Measurements from ENCODE around the gene CEP85.

The CEP85 gene, protein sequence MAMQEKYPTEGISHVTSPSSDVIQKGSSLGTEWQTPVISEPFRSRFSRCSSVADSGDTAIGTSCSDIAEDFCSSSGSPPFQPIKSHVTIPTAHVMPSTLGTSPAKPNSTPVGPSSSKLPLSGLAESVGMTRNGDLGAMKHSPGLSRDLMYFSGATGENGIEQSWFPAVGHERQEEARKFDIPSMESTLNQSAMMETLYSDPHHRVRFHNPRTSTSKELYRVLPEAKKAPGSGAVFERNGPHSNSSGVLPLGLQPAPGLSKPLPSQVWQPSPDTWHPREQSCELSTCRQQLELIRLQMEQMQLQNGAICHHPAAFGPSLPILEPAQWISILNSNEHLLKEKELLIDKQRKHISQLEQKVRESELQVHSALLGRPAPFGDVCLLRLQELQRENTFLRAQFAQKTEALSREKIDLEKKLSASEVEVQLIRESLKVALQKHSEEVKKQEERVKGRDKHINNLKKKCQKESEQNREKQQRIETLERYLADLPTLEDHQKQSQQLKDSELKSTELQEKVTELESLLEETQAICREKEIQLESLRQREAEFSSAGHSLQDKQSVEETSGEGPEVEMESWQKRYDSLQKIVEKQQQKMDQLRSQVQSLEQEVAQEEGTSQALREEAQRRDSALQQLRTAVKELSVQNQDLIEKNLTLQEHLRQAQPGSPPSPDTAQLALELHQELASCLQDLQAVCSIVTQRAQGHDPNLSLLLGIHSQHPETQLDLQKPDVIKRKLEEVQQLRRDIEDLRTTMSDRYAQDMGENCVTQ

DNA sequence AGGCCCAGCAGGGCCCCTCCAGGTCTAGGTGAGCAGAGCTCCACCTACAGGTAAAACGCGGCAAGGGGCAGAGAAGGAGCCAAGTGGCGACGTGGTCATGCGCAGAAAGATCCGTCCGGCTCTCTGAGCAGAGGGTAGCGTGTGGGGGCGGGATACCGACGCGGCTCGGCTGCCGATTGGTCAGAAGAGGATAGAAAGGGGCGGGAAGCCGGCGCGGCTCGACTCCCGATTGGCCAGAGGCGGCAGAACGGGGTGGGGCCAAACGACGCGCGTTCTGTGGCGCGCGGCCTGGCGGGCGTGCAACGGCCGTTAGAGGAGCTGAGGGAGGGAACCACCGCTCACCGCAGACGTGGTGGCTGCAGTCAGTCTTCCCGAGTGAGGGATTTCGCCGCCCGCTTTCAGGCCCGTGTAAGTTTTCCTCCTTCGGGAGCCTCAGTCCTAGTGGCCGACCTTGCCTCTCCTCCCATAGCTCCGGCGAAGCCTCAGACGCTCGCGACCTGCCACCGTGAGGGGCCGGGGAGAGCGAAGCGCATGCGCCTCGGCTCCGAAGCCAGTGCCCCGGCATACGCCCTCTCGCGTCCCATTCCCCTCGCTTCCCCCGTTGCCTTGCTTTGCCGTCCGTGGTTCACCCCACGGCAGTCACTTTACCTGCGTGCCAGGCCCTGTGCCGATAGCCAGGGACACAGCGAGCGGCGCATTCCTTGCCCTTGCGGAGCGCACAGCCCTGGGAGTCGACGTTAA lies at the start of gene CEP85:
TSS of gene CEP85 (plus strand) at position 298 of the 741 bp plus-strand sequence. CDS start 5,584 bp downstream, outside the sequence.
- DNase-seq = peak; percentile 97

DNA sequence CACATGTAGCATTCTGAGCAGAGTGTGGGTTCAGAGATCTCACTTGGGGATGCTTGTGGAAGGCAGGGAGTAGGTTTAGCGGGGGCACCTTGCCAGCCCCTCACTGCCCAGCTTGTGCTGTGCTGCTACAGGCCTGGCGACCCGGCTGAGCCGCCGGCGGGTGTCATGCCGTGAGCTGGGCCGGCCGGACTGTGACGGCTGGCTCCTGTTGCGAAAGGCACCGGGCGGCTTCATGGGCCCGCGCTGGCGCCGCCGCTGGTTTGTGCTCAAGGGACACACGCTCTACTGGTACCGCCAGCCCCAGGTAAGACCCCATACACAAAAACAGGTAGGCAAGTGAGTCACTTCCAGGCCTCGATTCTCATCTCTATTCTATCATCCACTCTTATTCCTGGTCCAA lies 49.1 kb upstream of the CEP85 start:
- DNase-seq = no peak

DNA sequence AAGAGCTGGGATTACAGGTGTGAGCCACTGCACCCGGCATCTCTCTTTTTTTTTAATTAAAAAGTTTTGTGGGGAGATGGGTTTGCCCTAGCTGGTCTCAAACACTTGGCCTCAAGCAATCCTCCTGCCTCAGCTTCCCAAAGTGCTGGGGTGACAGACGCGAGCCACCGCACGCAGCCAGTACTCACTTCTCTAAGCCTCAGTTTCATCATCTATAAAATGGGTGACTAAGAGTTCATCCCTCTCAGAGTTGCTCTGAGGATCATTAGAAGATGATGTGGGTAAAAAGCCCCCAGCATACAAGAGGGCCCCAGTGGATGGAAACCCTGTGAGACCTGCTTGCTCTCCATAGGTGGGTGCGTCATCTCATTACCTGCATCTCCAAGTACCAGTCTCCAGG lies 46.1 kb upstream of the CEP85 start:
- no peak for DNase-seq

DNA sequence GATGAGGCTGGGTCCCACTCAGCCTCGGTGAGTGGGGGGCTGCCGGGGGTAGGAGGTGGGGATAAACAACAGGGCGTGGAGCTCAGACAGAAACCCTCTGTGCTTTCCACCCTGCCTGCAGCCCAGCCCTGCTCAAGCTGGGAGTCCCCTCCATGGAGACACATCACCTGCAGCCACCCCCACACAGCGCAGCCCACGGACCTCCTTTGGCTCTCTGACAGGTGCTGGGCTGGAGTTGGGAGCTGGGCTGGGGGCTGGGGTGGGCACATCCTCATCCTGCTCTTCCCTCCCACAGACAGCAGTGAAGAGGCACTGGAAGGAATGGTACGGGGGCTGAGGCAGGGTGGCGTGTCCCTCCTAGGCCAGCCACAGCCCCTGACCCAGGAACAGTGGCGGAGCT lies 45.5 kb upstream of the CEP85 start:
- no peak for DNase-seq

DNA sequence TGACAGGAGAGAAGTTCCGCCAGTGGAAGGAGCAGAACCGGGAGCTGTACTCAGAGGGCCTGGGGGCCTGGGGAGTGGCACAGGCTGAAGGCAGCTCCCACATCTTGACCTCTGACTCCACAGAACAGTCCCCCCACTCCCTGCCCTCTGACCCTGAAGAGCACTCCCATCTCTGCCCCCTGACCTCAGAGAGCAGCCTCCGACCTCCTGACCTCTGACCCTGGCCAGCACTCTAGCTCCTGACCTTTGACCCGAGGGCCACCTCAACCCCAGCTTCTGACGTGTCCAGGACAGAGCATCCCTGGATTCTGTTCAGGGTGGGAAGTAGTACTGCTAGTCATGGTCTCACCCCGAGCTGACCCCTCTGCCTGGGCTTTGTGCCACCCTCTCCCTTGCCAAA lies 44.7 kb upstream of the CEP85 start:
- no peak for DNase-seq

DNA sequence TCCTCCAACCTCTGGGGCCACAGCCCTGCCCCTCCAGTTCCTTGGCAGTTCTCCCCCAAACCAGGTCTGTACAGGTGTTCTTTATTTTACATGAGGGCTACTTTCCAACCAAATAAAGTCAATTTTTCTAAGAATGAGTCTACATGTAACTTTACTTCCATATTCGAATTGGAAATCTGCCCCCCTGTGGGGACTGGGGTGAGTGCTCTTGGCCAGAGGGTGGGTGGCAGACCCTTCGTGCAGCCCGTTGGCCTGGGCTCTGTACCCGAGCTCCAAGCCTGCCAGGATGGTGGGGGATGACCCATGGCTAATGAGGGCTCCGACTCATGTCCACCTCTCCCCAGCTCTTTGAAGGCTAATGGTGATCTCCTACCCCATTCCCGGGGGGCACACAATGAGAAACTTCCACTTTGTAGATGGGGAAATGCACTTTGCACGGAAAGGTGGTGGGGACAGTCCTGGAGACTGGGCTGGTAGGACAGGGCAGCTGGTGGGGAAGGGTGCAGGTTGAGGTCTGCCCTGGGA lies 44.2 kb upstream of the CEP85 start:
- no peak for DNase-seq

DNA sequence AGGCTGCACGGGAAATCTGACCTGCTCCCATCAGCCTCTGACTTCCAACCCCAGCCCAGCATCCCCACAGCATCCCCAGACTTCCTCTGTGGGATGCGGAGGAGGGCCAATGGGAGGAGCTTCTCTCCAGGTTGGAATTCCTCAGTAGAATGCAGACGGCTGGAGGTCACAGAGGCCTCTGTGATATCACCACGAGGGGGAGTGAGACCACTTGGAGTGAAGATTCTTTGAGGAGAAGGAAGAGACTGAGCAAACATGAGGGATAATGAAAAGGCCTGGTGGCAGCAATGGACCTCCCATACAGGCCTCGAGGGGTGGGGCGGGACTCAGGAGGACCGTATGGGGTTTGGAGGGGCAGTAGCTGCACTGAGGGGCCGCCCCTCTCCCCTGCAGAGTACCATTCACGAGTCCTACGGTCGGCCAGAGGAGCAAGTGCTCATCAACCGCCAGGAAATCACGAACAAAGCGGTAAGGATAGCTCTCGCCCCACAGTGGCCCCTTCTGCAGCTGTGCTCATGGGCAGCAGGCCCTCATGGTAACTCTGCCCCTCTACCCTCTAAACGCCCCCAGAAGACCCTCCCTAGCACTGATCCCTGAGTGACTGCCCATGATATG lies 43.5 kb upstream of the CEP85 start, which contains the start of gene CATSPER4:
TSS of gene CATSPER4 (plus strand) at position 230 of the 615 bp plus-strand sequence. CDS start at position 256, 26 bp downstream.
- DNase-seq = peak; percentile 36

DNA sequence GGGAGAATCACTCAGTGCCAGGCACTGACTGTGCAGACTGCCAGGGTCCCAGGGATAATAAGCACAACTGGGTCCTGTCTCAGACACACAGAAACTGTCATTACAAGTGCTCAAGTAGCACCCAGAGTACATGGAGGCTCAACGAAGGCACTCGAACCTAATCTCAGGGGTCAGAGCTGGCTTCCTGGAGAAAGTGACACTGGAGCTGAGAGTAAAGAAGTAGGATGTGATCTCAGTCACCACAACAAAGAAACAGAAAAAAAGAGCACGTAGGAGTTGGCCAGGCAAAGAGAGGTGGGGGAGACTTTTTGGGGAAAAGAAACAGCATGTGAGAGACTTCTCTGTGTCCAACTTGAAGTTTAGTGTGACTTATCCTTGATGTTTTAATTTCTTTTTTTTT lies 42.3 kb upstream of the CEP85 start:
- no peak for DNase-seq

DNA sequence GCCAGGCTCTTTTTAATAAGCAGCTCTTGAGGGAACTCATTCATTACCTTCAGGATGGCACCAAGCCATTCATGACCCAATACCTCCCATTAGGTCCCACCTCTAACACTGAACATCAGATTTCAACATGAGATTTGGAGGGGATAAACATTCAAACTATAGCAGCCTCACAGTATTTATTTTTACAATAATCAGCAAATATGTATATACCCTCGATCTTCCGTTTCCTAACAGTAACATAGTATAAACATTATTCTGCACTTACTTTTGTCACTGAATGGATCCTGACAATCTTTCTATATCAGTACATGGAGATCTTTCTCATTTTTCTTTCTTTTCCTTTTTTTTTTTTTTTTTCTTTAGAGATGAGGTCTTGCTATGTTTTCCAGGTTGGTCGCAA lies 38.2 kb upstream of the CEP85 start:
- DNase-seq = no peak

DNA sequence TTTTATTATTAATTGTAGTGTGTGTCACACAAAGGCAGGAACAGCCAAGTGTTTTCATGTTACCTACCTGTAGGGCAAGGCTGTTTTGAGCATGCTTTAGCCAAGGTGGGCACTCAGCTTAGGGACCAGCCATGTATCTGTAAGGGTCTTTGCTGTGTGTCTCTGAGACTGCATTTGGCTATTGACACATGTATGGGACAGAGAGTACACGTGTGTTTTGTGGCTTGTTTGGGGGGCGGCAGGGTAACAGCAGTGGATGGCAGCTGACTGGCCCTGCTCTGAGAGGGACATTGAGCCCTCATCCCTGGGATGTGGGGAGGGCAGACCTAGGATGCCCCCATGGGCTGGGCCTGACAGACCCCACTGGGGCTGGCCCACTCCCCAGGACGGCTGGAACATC lies 36.7 kb upstream of the CEP85 start:
- no peak for DNase-seq

DNA sequence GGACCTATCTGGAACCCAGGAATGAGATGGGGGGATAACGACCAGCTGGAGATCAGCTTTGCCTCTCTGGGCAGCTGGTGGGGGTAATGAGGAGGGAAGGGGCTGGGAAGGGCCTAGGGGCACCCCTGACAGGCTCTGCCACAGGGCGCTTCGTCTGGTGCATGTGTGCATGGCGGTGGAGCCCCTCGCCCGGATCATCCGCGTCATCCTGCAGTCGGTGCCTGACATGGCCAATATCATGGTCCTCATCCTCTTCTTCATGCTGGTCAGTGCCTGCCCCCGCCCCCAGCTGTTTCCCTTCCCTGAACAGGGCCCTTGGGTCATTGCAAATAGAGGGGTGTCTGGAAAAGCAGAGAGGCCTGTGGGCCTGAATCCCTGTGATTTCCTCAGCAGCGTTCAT lies 36.2 kb upstream of the CEP85 start:
- DNase-seq = no peak

DNA sequence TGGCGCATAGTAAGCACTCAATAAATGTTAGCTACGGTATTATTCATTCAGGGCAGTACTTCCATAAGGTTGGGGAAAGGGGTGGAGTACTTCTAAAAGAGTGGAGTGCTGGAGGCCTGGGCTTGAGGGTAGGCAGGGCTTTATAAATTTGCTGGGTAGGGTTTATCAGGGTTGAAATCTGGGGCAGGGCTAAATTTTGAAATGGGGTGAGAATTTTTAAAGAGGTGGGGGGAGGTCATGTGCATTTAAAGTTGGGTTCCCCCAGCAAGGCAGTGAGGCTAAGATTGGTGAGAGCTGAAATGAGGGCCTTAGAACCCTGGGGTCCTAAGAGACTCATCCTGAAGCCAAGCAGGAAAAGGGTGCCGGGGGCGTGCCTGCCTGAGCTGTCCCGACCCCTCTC lies 33.6 kb upstream of the CEP85 start:
- no peak for DNase-seq

DNA sequence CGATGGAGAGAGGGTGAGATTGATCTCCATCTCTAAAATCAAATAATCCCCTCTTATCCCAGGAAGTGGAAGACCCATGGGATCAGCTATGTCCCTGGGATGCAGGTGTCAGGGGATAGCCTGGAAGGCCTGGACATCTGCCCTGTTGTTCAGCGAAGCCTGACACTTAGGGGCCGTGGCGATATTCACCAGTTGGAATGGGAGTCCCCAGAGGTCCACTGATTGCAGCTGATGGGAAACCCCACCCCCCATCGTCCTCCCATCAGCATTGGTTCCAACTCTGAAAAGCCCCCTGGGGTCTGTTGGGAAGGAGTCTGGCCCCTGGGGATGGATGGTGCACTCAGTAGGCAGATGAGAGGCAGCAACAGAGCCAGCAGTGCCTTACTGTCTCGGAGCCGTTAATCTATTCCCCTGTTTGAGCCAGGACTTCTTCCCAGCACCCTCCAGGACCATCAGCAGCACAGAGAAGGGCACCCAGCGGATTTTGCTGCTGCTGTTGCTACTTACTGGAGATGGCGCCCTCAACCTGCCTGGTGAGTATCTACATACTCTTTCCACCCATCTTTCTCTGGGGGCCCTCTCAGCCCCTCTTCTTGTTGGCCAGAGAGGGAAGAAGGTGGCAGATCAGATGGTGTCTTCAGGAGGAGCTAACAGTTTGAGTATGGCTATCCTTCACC lies 30.2 kb upstream of the CEP85 start:
- no peak for DNase-seq

DNA sequence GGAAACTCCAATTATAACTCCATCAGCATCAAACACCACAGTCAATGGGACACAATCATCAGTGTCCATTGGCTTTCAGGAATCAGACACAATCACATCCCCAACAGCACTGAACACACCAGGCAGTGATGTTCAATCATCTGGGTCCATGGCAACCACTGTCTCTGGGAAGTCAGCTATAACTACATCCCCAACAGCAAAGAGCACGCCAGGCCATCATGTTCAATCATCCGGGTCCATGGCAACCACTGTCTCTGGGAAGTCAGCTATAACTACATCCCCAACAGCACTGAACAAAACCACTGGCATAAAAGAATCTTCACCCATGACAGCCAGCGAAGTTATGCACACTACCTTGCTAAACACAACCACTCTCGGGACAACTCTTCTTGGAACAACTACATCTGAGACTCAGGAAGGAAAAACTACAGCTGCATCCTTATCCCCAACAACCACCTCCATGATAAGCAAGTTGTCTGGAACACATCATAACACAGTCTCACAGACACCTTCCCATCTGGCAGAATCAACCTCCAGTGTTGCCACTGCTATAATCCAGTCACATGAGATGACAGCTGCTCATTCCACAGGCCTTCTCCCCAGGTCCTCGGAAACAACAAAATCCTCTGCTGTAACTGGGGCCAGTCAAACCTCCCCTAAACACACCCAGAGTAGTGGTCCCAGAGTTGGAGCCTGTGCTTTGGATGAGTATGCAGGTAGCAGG lies 23.7 kb upstream of the CEP85 start:
- DNase-seq = no peak

DNA sequence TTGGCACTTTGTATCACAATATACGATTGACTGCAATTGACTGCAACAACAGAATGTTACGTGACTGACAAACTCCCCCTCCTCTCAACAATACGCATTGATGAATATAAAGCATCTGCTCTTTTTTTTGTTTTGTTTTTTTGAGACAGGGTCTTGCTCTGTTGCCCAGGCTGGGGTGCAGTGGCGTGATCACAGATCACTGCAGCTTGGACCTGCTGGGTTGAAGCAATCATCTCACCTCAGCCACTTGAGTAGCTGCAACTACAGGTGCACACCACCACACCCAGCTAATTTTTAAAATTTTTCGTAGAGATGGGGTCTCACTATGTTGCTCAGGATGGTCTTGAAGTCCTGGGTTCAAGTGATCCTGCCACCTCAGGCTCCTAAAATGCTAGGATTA lies 21.3 kb upstream of the CEP85 start:
- DNase-seq = no peak

DNA sequence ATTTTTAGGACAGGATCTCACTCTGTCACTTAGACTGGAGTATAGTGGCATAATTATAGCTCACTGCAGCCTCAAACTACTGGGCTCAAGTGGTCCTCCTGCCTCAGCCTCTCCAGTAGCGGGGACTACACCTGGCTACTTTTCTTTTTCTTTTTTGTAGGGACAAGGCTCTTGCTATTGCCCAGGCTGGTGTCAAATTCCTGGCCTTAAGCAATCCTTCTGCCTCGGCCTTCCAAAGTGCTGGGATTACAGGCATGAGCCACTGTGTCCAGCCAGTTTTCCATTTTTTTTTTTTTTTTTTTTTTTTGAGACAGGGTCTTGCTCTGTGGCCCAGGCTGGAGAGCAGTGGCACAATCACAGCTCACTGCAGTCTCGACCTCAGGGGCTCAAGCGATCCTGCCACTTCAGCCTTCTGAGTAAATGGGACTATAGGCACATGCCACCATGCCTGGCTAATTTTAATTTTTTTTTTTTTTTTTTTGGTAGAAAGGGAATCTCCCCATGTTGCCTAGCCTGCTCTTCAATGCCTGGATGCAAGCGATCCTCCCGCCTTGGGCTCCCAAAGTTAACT lies 20.6 kb upstream of the CEP85 start:
- no peak for DNase-seq

DNA sequence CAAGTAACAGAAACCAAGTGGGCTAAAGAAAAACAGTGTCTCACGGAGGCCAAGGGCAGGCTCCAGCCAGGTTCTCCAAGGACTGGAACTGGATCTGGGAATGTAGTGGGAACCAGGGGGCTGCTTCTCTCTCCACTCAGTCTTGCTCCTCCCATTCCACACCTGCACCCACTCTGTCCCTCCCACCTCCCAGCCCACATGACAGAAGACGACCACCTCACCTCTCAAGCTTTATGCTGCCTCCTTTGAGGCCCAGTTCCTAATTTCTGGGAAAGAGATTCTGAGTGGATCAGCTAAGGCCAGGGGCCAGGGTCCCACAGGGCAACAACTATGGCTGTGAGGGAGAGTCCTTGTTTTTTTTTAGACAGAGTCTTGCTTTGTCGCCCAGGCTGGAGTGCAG lies 18.8 kb upstream of the CEP85 start:
- DNase-seq = no peak

DNA sequence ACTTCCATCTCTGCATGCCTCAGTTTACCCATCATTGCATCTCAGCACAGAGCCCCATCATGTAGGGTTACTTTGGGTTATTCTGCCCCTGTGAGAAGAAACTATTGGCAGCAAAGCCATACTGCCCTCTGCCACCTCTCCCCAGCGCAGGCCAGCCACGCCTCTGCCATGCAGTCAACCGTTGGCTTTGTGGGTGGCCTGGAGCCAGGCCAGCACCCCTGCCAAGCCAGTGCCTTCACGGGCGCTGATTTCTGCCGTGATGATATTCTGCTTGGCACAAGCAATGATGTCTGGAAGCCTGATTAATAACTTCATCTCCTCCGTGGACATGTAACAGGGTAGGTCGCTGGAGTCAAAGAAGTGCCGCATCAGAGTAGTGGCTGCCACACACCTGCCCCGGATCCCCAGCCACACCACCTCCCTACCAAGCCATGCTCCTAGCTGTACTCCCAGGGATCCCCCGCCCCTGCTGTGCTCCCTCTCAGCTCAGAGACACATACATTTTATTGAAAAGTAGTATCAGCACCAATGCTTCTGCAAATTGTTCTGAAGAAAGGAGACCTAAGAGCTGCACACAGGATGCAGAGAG lies 15.0 kb upstream of the CEP85 start:
- DNase-seq = no peak

DNA sequence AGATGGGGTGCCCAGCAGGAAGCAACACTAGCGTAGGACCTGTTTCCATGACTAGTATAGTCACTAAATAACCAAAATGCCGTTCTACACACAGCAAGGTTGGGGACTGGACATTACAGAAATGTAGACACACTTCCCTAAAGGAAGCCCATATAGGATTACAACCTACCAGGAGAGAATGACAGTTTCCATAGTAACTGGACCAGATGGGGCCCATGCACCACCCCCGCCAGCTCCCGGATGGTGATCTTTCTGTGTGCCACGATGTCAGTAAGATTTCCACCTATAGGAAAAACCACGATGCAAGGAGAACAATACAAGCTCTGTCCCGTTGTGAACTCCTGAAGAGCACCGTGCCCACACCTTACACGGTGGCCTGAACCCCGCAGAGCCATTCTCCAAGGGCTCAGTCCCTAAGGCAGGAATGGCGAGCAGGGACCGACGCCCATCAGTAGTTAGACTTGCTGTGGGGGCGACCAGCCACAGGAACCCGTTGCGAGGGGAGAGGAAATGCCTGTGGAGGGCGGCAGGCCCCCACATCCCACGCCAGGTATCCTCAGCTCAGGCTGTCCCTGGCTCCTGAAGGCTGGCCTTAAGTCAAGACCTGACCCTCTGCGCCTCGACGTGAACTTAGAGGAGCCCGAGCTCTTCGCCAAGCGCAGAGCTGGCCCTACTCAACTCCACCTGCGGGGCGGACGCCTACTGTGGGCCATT lies 13.6 kb upstream of the CEP85 start:
- no peak for DNase-seq

DNA sequence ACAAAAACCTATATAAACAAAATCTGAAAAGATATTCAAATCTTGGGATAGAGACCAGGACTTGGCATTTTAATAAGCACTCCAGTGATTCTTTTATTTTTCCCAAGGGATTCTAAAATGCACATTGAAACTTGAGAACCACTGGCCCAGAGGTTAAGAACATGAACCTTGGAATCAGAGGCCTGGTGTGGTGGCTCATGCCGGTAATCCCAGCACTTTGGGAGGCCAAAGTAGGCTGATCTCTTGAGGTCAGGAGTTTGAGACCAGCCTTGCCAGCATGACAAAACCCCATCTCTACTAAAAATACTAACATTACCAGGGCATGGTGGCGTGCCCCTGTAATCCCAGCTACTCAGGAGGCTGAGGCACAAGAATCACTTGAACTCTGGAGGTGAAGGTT lies 12.9 kb upstream of the CEP85 start:
- DNase-seq = no peak
